Subcutaneous adipose tissue (tissue), 4 donors: ENCODE results near the gene SAMD4B. TPM values are rescaled to one million over a fixed set of nuclear protein-coding genes. Genes with fewer than 3 reads are reported as not detected.

ENCODE experiments used
- total RNA-seq, 4 donors: library from RNA; depleted of rRNA; stranded (reverse); fragments of >200 nt; gene quantifications; one replicate each; pipeline ENCODE4 v1.1.0, GENCODE V29; 2016
- TF ChIP-seq, protein P1 (sequence below): fragments of 450-650 bp; IDR thresholded peaks from one replicate; pipeline ENCODE4 v1.5.1; 2016; ENCODE audit warnings: low read depth, mild to moderate bottlenecking, control low read depth, antibody characterized with exemption, moderate library complexity

SAMD4B gene
- total RNA-seq, 4 donors from 2014 or later, result 45.9 to 83.8 (median 49.4) TPM

DNA sequence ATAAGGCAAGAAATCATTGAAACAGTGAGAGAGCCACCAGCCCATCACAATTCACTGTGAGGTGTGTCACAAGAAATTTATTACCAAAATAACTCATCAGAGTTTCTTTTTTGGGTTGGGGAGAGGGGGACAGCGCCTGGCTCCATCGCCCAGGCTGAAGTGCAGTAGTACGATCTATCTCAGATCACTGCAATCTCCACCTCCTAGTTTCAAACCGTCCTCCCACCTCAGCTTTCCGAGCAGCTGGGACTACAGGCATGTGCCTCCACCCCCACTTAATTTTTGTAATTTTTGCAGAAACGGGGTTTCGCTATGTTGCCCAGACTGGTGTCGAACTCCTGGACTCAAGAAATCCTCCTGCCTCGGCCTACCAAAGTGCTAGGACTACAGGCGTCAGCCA lies 42.4 kb upstream of the SAMD4B start:
- TF ChIP-seq, protein P1, sequence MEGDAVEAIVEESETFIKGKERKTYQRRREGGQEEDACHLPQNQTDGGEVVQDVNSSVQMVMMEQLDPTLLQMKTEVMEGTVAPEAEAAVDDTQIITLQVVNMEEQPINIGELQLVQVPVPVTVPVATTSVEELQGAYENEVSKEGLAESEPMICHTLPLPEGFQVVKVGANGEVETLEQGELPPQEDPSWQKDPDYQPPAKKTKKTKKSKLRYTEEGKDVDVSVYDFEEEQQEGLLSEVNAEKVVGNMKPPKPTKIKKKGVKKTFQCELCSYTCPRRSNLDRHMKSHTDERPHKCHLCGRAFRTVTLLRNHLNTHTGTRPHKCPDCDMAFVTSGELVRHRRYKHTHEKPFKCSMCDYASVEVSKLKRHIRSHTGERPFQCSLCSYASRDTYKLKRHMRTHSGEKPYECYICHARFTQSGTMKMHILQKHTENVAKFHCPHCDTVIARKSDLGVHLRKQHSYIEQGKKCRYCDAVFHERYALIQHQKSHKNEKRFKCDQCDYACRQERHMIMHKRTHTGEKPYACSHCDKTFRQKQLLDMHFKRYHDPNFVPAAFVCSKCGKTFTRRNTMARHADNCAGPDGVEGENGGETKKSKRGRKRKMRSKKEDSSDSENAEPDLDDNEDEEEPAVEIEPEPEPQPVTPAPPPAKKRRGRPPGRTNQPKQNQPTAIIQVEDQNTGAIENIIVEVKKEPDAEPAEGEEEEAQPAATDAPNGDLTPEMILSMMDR, result no peak

DNA sequence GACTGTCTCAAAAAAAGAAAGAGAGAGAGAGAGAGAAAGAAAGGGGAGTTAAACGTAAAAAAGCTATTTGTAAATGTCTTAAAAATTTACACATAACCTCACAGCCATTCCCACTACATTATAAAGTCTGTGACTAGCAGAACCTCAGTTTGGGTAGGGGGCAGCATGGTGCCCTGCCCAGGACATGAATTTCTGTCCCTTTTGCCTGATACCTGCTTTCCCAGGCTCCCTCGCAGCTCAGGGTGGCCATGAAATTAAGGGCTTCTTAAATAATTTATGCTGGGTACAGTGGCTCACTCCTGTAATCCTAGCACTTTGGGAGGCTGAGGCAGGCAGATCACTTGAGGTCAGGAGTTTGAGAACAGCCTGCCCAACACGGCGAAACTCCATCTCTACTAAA lies 41.2 kb upstream of the SAMD4B start:
- TF ChIP-seq, protein P1, result no peak

DNA sequence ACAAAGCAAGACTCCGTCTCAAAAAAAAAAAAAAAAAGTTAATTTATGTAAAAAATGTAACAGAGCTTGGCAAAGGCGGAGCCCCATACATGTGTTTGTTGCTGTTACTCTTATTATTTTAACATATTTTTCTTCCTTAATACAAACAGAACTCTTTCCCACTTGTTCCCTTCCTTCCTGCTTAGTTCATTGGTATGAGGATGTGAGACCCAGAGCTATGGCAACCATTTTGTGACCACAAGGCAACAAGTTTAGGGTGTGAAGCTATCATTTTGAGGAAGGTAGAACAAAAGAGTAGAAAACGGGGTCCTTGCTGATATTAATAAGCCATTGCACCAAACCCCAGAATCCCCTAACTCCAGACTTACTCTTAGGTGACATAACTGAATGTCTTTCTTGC lies 40.7 kb upstream of the SAMD4B start:
- TF ChIP-seq, protein P1, result no peak

DNA sequence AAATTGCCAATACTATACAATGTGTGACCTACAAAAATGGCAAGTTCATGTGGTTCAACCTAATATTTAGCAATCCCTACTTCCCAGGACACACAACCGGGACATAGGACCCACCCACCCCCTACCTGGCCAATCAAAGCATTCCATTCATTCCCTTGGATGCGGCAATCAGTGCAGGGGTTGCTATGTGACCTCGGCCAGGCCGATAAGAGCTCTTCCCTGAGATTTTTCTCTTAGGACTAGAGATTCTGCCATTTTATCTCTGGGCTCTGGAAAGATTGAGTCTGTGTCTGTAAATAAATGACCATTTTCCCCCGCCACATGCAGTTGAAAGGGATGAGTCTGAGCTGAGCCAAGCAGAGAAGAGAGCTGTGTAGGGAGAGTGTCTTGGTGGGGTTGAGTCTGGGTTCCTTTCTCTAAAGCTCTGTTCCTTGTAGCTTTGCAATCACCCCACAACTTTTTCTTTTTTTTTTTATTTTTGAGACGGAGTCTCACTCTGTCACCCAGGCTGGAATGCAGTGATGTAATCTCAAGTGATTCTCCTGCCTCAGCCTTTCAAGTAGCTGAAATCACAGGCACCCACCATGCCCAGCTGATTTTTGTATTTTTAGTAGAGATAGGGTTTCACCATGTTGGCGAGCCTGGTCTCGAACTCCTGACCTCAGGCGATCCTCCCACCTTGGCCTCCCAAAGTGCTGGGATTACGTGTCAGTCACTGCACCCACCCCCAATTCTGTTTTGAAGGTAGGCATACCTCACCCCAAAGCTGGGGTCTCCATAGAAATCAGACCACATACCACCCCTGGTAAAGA lies 38.6 kb upstream of the SAMD4B start:
- TF ChIP-seq, protein P1, result no peak

DNA sequence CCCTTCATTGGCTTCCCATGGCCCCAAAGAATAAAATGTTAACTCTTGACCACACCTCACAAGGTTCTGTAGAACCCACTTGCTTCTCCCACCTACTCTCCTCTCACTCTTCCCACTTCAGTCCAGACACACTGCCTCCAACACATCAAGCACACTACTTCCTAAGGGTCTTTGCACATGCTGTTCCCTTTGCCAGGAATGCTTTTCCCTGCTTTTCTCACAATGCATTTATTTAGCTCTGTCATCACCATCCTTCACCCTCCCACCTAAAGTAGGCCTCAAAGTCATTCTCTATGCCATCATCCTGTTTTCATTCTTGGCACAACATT lies 38.1 kb upstream of the SAMD4B start:
- TF ChIP-seq, protein P1, result no peak

DNA sequence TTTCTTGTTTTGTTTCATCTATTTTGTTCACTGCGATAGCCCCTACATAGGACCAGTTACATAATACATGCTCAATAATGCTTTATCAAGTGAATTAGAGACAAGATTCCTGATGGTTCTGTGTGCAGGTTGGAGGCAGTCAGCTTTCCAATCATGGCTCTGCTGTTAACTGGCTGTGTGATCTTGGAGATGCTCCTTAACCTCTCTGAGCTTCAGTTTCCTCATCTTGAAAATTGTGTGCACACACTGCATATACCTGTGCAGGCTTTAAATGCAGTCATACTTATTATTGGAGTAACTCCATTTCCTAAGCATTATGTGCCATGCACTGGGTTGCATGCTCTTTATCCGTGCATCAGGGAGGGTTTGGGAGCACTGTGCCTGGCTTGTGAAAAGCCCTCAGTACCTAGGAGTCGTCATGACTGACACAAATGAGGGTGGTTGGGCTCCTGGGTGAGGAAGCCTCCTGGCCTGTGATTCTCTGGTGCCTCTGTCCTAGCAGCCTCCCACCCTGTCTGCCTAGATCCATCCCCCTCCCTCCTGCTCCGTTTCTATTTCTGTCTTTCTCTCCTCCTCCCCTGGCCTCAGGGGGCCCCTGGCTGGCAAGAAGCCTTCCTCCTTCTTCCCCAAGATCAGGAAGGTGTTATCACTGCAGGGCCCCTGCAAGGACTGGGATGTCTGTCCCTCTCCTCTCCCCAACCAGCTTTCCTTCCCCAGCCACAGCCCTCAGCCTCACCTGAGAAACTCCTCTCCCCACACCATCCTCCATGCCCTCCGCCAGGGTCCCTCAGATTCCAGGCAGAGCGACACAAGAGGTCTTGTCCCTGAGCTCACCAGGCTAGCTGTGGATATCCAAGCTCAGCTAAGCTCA lies 37.3 kb upstream of the SAMD4B start:
- TF ChIP-seq, protein P1, result no peak

DNA sequence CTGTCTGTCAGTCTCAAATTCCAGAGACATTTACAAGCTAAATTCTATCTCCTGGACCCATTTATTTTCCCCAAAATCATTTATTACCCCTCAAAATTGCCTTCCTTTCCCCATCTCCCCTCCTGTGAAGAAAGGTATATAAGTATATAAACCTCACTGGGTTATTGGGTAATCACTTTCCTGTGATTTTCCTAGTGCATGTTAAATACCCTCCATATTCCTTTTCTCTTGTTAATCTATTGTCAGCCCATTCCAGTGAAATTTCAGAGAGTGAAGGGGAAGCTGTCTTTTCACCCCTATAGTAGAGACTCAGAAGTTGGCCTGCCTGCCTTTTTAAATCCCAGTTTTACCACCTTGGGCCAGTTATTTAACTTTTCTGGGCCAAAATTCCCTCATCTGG lies 36.1 kb upstream of the SAMD4B start:
- TF ChIP-seq, protein P1, result no peak
